HEK293 (cell line): Measurements from ENCODE around the gene PHLDB1.

Source experiments
- EGR2 ChIP-seq: fragments of 450-650 bp; formaldehyde crosslinking; IDR thresholded peaks from 2 replicates; pipeline ENCODE4 v1.5.1; 2016; ENCODE audit warnings: low read depth, missing biosample characterization, missing genetic modification characterization
- RBAK ChIP-seq: fragments of 450-650 bp; formaldehyde crosslinking; IDR thresholded peaks from 2 replicates; pipeline ENCODE4 v1.5.1; 2016; ENCODE audit warnings: missing biosample characterization, missing genetic modification characterization
- SALL2 ChIP-seq: fragments of 450-650 bp; formaldehyde crosslinking; IDR thresholded peaks from 2 replicates; pipeline ENCODE4 v1.5.0; 2017; ENCODE audit warnings: missing biosample characterization, mild to moderate bottlenecking, missing genetic modification characterization, borderline replicate concordance
- ZBTB48 ChIP-seq: fragments of 450-650 bp; formaldehyde crosslinking; IDR thresholded peaks from 2 replicates; pipeline ENCODE4 v1.5.1; 2016; ENCODE audit warnings: missing biosample characterization, missing genetic modification characterization
- ZBTB8A ChIP-seq: fragments of 450-650 bp; formaldehyde crosslinking; IDR thresholded peaks from 2 replicates; pipeline ENCODE4 v1.5.1; 2016; ENCODE audit warnings: missing biosample characterization, missing genetic modification characterization
- ZNF112 ChIP-seq: fragments of 450-650 bp; formaldehyde crosslinking; IDR thresholded peaks from 2 replicates; pipeline ENCODE4 v1.5.0; 2017; ENCODE audit warnings: missing biosample characterization, missing genetic modification characterization
- ZNF133 ChIP-seq: fragments of 450-650 bp; formaldehyde crosslinking; IDR thresholded peaks from 2 replicates; pipeline ENCODE4 v1.5.1; 2016; ENCODE audit warnings: missing biosample characterization, missing genetic modification characterization
- ZNF138 ChIP-seq: fragments of 450-650 bp; formaldehyde crosslinking; IDR thresholded peaks from 2 replicates; pipeline ENCODE4 v1.5.1; 2016; ENCODE audit warnings: missing biosample characterization, missing genetic modification characterization, borderline replicate concordance
- ZNF16 ChIP-seq: fragments of 450-650 bp; formaldehyde crosslinking; IDR thresholded peaks from 2 replicates; pipeline ENCODE4 v1.5.1; 2016; ENCODE audit warnings: low read depth, missing biosample characterization, missing genetic modification characterization
- ZNF19 ChIP-seq: fragments of 450-650 bp; formaldehyde crosslinking; IDR thresholded peaks from 2 replicates; pipeline ENCODE4; 2016; ENCODE audit warnings: missing biosample characterization, missing genetic modification characterization, low read depth
- ZNF394 ChIP-seq: fragments of 450-650 bp; formaldehyde crosslinking; IDR thresholded peaks from 2 replicates; pipeline ENCODE4 v1.5.1; 2016; ENCODE audit warnings: missing biosample characterization, missing genetic modification characterization, mild to moderate bottlenecking, moderate library complexity, borderline replicate concordance
- ZNF560 ChIP-seq: fragments of 450-650 bp; formaldehyde crosslinking; IDR thresholded peaks from 2 replicates; pipeline ENCODE4 v1.5.1; 2017; ENCODE audit warnings: missing biosample characterization, missing genetic modification characterization, borderline replicate concordance
- ZNF571 ChIP-seq: fragments of 450-650 bp; formaldehyde crosslinking; IDR thresholded peaks from 2 replicates; pipeline ENCODE4 v1.5.0; 2017; ENCODE audit warnings: missing biosample characterization, missing genetic modification characterization
- ZNF624 ChIP-seq: fragments of 450-650 bp; formaldehyde crosslinking; IDR thresholded peaks from 2 replicates; pipeline ENCODE4 v1.5.1; 2017; ENCODE audit warnings: missing biosample characterization, missing genetic modification characterization
- ZNF629 ChIP-seq: fragments of 450-650 bp; formaldehyde crosslinking; IDR thresholded peaks from 2 replicates; pipeline ENCODE4 v1.5.1; 2017; ENCODE audit warnings: missing biosample characterization, missing genetic modification characterization
- ZNF670 ChIP-seq: fragments of 450-650 bp; formaldehyde crosslinking; IDR thresholded peaks from 2 replicates; pipeline ENCODE4 v1.5.1; 2016; ENCODE audit warnings: missing biosample characterization, missing genetic modification characterization, low read depth
- ZNF776 ChIP-seq: fragments of 450-650 bp; formaldehyde crosslinking; IDR thresholded peaks from 2 replicates; pipeline ENCODE4 v1.5.0; 2017; ENCODE audit warnings: missing biosample characterization, missing genetic modification characterization, borderline replicate concordance
- ZNF792 ChIP-seq: fragments of 450-650 bp; formaldehyde crosslinking; IDR thresholded peaks from 2 replicates; pipeline ENCODE4 v1.5.1; 2016; ENCODE audit warnings: missing biosample characterization, missing genetic modification characterization
- ZNF843 ChIP-seq: fragments of 450-650 bp; formaldehyde crosslinking; IDR thresholded peaks from 2 replicates; pipeline ENCODE4 v1.5.1; 2016; ENCODE audit warnings: missing biosample characterization, missing genetic modification characterization
- ZSCAN16 ChIP-seq: fragments of 450-650 bp; formaldehyde crosslinking; IDR thresholded peaks from 2 replicates; pipeline ENCODE4 v1.5.1; 2016; ENCODE audit warnings: missing biosample characterization, missing genetic modification characterization
- ZSCAN23 ChIP-seq: fragments of 450-650 bp; formaldehyde crosslinking; IDR thresholded peaks from 2 replicates; pipeline ENCODE4 v1.5.1; 2016; ENCODE audit warnings: missing biosample characterization, missing genetic modification characterization
- TF ChIP-seq, protein P1 (sequence below): fragments of 450-650 bp; formaldehyde crosslinking; IDR thresholded peaks from 2 replicates; pipeline ENCODE4 v1.5.1; 2016; ENCODE audit warnings: missing biosample characterization, missing genetic modification characterization, borderline replicate concordance
- TF ChIP-seq, protein P2 (sequence below): fragments of 450-650 bp; formaldehyde crosslinking; IDR thresholded peaks from 2 replicates; pipeline ENCODE4 v1.5.1; 2016; ENCODE audit warnings: missing biosample characterization, missing genetic modification characterization, low read depth
- TF ChIP-seq, protein P3 (sequence below): fragments of 450-650 bp; formaldehyde crosslinking; IDR thresholded peaks from 2 replicates; pipeline ENCODE4 v1.5.0; 2017; ENCODE audit warnings: missing biosample characterization, missing genetic modification characterization, borderline replicate concordance
- TF ChIP-seq, protein P4 (sequence below): fragments of 450-650 bp; formaldehyde crosslinking; IDR thresholded peaks from 2 replicates; pipeline ENCODE4 v1.5.1; 2016; ENCODE audit warnings: missing biosample characterization, missing genetic modification characterization
- TF ChIP-seq, protein P5 (sequence below): fragments of 450-650 bp; formaldehyde crosslinking; IDR thresholded peaks from 2 replicates; pipeline ENCODE4 v1.5.1; 2016; ENCODE audit warnings: missing biosample characterization, missing genetic modification characterization, borderline replicate concordance

Gene PHLDB1

DNA sequence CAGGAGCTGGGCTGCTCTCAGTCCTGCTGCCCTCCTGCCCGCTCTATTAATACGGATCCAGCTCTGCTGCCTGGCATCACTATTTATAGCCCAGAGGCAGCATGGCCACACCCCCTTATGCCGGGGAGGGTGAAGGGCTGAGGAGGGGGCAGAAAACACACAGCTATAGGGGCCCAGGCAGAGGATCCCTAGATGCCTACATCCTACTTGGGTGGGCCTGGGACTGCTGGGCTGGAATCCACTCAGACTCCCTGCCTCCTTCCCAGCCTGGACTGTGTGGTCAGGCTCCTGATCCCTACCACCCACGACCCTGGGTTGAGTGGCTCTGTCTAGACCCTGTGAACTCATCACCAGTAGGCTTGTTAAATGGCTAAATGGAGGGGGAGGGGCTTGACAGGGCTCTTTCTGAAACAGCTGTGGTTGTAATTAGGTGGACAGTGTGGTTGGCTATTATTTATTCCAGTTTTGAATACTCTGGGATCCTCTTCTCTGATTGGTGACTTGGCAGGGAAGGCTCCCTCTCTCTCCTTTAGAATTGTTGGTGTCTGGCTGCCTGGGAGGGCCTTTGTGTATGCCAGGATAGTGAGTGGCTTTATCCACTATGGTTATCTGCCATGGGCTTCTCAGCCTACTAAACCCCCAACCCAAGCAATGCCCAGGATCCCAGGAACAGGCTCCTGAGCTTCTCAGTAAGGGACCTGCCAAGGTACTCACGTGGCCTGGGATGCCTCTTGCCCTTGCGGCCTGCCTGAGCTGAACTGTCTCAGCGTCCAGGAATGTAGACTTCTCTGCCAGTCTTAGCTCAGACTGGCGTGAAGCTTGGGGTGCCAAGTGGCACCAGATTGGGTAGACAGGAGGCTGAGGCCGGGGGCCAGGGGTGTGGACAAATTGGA is 15.2 kb downstream of the PHLDB1 start (continued):
- TF ChIP-seq, protein P1, sequence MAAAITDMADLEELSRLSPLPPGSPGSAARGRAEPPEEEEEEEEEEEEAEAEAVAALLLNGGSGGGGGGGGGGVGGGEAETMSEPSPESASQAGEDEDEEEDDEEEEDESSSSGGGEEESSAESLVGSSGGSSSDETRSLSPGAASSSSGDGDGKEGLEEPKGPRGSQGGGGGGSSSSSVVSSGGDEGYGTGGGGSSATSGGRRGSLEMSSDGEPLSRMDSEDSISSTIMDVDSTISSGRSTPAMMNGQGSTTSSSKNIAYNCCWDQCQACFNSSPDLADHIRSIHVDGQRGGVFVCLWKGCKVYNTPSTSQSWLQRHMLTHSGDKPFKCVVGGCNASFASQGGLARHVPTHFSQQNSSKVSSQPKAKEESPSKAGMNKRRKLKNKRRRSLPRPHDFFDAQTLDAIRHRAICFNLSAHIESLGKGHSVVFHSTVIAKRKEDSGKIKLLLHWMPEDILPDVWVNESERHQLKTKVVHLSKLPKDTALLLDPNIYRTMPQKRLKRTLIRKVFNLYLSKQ (tag by site-specific recombination): no peak
- TF ChIP-seq ZSCAN16 (tag by site-specific recombination) (no peak), ZNF394 (no peak), ZNF19 (tag by site-specific recombination) (no peak), ZNF670 (tag by site-specific recombination) (no peak), ZNF560 (tag by site-specific recombination) (no peak), ZNF629 (tag by site-specific recombination) (no peak), EGR2 (tag by site-specific recombination) (peak; percentile 55), SALL2 (tag by site-specific recombination) (no peak), ZNF571 (no peak), ZNF624 (tag by site-specific recombination) (no peak), ZNF133 (no peak), ZNF792 (tag by site-specific recombination) (no peak), ZNF138 (tag by site-specific recombination) (no peak), ZNF112 (no peak), ZBTB48 (peak; percentile 60; the same call in 1 of the 2 replicates), ZNF776 (tag by site-specific recombination) (no peak), ZNF843 (no peak), ZBTB8A (tag by site-specific recombination) (no peak), ZSCAN23 (no peak), ZNF16 (no peak), RBAK (tag by site-specific recombination) (no peak)
- TF ChIP-seq, protein P2, sequence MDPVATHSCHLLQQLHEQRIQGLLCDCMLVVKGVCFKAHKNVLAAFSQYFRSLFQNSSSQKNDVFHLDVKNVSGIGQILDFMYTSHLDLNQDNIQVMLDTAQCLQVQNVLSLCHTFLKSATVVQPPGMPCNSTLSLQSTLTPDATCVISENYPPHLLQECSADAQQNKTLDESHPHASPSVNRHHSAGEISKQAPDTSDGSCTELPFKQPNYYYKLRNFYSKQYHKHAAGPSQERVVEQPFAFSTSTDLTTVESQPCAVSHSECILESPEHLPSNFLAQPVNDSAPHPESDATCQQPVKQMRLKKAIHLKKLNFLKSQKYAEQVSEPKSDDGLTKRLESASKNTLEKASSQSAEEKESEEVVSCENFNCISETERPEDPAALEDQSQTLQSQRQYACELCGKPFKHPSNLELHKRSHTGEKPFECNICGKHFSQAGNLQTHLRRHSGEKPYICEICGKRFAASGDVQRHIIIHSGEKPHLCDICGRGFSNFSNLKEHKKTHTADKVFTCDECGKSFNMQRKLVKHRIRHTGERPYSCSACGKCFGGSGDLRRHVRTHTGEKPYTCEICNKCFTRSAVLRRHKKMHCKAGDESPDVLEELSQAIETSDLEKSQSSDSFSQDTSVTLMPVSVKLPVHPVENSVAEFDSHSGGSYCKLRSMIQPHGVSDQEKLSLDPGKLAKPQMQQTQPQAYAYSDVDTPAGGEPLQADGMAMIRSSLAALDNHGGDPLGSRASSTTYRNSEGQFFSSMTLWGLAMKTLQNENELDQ (tag by site-specific recombination): no peak
- TF ChIP-seq, protein P3, sequence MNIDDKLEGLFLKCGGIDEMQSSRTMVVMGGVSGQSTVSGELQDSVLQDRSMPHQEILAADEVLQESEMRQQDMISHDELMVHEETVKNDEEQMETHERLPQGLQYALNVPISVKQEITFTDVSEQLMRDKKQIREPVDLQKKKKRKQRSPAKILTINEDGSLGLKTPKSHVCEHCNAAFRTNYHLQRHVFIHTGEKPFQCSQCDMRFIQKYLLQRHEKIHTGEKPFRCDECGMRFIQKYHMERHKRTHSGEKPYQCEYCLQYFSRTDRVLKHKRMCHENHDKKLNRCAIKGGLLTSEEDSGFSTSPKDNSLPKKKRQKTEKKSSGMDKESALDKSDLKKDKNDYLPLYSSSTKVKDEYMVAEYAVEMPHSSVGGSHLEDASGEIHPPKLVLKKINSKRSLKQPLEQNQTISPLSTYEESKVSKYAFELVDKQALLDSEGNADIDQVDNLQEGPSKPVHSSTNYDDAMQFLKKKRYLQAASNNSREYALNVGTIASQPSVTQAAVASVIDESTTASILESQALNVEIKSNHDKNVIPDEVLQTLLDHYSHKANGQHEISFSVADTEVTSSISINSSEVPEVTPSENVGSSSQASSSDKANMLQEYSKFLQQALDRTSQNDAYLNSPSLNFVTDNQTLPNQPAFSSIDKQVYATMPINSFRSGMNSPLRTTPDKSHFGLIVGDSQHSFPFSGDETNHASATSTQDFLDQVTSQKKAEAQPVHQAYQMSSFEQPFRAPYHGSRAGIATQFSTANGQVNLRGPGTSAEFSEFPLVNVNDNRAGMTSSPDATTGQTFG (tag by site-specific recombination): no peak
- TF ChIP-seq, protein P4, sequence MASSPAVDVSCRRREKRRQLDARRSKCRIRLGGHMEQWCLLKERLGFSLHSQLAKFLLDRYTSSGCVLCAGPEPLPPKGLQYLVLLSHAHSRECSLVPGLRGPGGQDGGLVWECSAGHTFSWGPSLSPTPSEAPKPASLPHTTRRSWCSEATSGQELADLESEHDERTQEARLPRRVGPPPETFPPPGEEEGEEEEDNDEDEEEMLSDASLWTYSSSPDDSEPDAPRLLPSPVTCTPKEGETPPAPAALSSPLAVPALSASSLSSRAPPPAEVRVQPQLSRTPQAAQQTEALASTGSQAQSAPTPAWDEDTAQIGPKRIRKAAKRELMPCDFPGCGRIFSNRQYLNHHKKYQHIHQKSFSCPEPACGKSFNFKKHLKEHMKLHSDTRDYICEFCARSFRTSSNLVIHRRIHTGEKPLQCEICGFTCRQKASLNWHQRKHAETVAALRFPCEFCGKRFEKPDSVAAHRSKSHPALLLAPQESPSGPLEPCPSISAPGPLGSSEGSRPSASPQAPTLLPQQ (tag by site-specific recombination): no peak
- TF ChIP-seq, protein P5, sequence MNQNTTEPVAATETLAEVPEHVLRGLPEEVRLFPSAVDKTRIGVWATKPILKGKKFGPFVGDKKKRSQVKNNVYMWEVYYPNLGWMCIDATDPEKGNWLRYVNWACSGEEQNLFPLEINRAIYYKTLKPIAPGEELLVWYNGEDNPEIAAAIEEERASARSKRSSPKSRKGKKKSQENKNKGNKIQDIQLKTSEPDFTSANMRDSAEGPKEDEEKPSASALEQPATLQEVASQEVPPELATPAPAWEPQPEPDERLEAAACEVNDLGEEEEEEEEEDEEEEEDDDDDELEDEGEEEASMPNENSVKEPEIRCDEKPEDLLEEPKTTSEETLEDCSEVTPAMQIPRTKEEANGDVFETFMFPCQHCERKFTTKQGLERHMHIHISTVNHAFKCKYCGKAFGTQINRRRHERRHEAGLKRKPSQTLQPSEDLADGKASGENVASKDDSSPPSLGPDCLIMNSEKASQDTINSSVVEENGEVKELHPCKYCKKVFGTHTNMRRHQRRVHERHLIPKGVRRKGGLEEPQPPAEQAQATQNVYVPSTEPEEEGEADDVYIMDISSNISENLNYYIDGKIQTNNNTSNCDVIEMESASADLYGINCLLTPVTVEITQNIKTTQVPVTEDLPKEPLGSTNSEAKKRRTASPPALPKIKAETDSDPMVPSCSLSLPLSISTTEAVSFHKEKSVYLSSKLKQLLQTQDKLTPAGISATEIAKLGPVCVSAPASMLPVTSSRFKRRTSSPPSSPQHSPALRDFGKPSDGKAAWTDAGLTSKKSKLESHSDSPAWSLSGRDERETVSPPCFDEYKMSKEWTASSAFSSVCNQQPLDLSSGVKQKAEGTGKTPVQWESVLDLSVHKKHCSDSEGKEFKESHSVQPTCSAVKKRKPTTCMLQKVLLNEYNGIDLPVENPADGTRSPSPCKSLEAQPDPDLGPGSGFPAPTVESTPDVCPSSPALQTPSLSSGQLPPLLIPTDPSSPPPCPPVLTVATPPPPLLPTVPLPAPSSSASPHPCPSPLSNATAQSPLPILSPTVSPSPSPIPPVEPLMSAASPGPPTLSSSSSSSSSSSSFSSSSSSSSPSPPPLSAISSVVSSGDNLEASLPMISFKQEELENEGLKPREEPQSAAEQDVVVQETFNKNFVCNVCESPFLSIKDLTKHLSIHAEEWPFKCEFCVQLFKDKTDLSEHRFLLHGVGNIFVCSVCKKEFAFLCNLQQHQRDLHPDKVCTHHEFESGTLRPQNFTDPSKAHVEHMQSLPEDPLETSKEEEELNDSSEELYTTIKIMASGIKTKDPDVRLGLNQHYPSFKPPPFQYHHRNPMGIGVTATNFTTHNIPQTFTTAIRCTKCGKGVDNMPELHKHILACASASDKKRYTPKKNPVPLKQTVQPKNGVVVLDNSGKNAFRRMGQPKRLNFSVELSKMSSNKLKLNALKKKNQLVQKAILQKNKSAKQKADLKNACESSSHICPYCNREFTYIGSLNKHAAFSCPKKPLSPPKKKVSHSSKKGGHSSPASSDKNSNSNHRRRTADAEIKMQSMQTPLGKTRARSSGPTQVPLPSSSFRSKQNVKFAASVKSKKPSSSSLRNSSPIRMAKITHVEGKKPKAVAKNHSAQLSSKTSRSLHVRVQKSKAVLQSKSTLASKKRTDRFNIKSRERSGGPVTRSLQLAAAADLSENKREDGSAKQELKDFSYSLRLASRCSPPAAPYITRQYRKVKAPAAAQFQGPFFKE: no peak
